TTC549 (cell line): Measurements from ENCODE around the gene RPRD2.
A peak's percentile ranks its signal among the peaks of the same experiment; 100 is the strongest.

ENCODE experiments used
- FAIRE-seq: peaks from 2 replicates; lab custom pipeline; 2012; peaks lifted over from hg19 to GRCh38; lab: Jason Lieb, UNC

Gene RPRD2

DNA sequence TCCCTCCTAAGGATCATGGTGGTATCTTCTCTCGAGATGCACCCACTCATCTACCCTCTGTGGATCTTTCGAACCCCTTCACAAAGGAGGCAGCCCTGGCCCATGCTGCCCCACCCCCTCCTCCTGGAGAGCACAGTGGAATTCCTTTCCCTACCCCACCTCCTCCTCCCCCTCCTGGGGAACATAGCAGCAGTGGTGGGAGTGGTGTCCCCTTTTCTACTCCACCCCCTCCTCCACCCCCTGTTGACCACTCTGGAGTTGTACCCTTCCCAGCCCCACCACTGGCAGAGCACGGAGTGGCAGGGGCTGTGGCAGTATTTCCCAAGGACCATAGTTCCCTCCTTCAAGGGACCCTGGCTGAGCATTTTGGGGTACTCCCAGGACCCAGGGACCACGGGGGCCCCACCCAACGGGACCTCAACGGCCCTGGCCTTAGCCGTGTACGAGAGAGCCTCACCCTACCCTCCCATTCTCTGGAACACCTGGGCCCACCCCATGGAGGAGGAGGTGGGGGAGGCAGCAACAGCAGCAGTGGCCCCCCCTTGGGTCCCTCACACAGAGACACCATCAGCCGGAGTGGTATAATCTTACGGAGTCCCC is 108.8 kb downstream of the RPRD2 start:
- FAIRE-seq = no peak

DNA sequence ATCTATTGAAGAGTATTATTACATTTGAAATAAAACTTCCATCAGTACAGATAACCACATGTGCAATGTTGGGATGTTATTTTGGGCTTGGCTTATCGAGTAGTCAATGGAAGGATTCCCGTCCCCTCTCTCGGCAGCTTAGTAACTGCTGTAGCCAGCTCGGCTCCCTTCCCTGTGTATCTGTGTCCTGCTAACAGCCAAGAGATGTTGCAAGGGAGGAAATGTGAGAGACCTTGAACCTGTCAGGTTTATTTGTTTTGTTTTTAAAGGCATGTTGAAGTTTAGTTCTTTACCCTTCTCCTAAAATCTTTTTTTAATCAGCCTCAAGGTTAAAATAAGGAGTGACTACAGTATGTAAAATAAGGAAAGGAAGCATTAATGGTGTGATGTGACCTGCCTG is 109.7 kb downstream of the RPRD2 start:
- no peak for FAIRE-seq

DNA sequence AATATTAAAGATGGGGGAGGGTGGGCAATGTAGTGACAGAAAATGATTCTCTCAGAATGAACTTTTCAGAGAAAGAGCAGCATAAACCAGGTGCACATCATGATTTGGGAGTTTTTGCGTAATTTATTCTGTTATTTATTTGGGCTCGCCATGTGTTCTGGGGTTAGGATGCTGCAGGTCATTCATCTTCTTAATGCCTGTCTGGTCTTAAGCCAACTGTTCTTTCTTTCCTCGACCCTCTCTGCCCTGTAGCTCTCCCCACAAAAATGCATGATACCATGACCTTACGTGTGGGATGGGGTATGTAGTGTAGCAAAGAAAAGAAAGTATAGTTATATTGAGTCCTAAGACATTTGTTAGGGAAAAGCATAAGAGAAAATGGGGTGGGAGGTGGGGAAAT is 110.9 kb downstream of the RPRD2 start:
- FAIRE-seq = no peak

- no peak for FAIRE-seq
Measured at GRCh38 chr1:150476754-150477153, 112.8 kb downstream of the RPRD2 start.

GRCh38 chr1:150477320-150477719 is 113.4 kb downstream of the RPRD2 start:
- no peak for FAIRE-seq

GRCh38 chr1:150477733-150478132 is 113.8 kb downstream of the RPRD2 start:
- no peak for FAIRE-seq

GRCh38 chr1:150479370-150479769 is 115.4 kb downstream of the RPRD2 start:
- FAIRE-seq = no peak

- FAIRE-seq = no peak
Measured at GRCh38 chr1:150479927-150480352, 116.0 kb downstream of the RPRD2 start.

DNA sequence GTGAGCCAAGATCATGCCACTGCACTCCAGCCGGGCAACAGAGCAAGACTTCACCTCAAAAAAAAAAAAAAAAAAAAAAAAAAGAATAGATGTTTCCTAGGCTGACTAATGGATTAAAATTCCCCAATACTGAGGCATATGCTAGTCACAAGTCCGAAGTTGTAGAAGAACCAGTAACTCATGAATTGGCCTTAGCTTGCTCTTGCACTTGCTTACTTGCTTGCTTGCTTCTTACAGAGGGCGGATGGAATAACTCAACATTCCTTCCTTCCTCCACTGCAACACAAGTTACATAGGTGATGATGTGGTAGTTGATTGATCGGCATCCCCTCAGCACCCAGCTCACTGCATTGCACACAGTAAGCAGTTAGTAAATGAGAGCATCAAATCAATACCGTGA is 120.5 kb downstream of the RPRD2 start:
- FAIRE-seq = no peak

- no peak for FAIRE-seq
Measured at GRCh38 chr1:150484861-150485260, 120.9 kb downstream of the RPRD2 start.

DNA sequence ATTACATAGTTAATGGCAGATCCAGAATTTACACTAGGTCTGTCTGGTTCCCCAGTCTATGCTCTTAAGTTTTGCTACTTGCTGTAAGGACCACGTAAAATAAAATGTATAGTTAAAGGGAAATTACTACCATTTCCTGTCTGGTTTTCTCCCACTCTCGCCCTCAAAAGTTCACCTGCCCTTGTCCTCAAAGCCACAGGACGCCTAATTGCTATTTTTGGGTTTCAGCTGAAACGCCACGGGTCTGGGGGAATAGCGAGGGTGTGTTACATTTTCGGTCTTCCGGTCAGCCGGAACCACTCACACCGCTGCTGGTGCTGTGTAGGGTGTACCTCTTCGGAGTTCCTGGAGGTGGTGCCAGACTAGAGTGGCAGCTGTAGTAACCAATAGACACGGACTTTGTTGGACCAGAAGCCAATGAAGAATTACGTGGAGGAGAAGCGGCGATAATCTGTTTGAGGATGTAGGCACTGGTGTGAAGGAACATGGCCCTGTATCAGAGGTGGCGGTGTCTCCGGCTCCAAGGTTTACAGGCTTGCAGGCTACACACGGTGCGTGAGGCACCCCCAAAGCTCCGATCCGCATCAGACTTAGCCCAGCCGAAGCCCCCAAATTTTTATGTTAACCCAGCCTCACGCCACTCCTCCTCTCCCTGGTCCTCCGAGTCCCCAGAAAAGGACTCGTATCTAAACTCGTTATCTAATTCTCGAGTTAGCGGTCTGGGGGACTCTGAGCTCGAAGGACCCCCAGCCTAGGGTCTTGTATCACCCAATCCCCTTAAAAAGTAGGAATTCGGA is 123.2 kb downstream of the RPRD2 start, which contains the start of gene TARS2:
Gene TARS2 (plus strand): TSS at position 454 of the 797 bp plus-strand sequence. CDS start 32 bp downstream, at position 486.
- peak; percentile 95 for FAIRE-seq

GRCh38 chr1:150487763-150488115 is 123.8 kb downstream of the RPRD2 start:
- no peak for FAIRE-seq

DNA sequence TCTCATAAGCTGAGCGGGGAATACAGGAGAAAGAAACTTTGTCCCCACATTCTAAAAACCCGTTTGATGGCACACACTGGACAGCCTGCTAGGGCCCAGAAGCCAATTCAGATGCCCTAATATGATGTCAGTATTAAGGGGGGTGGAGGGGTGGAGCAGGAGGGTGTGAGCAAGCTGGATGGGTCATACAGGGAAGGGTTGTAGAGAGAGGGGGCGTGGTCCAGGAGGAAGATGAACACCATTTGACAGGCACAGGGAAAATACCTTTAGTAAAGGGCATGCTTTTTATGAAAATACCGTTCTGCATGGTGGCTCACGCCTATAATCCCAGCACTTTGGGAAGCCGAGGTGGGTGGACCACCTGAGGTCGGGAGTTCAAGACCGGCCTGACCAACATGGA is 129.2 kb downstream of the RPRD2 start:
- FAIRE-seq = no peak

DNA sequence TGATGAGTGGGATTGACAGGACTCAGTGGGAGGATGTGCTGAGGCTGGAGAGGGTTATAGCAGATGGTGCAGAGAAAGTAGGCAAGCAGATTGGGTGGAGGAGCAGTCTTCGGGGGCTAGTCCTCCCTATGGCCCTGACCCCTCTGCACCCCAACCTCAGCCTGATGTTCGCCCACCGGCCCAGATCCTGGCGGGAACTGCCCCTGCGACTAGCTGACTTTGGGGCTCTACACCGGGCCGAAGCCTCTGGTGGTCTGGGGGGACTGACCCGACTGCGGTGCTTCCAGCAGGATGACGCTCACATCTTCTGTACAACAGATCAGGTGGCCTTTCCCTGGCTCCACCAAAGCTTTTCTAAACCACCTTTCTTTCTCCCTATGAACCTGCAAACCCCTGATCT is 134.4 kb downstream of the RPRD2 start:
- no peak for FAIRE-seq

- no peak for FAIRE-seq
Measured at GRCh38 chr1:150505431-150505830, 141.5 kb downstream of the RPRD2 start.

- no peak for FAIRE-seq
Measured at GRCh38 chr1:150507912-150508864, 144.2 kb downstream of the RPRD2 start, which contains the start of gene ECM1. Gene ECM1, plus strand, starts transcription at chr1:150508109. Its CDS starts 101 bp downstream, at chr1:150508210.

GRCh38 chr1:150508982-150509381 is 145.0 kb downstream of the RPRD2 start:
- no peak for FAIRE-seq

GRCh38 chr1:150511551-150511950 is 147.6 kb downstream of the RPRD2 start:
- FAIRE-seq = no peak

GRCh38 chr1:150511985-150512660 is 148.2 kb downstream of the RPRD2 start:
- no peak for FAIRE-seq

GRCh38 chr1:150512846-150513245 is 148.9 kb downstream of the RPRD2 start:
- no peak for FAIRE-seq

GRCh38 chr1:150513351-150513791 is 149.4 kb downstream of the RPRD2 start:
- no peak for FAIRE-seq

- FAIRE-seq = no peak
Measured at GRCh38 chr1:150514260-150514659, 150.3 kb downstream of the RPRD2 start.
